ENCODE results near the gene TCF4. TPM values are rescaled to one million over a fixed set of nuclear protein-coding genes. Genes with fewer than 3 reads are reported as not detected.

The TCF4 gene
- total and polyA plus RNA-seq, 2 donors (not counting 1 experiment from before 2014, with no cell fraction given) = 68.5 to 353 TPM

GRCh38 chr18:55284614-55285013, 303.4 kb downstream of the TCF4 start:
- Histone ChIP-seq H3K79me2 (ENCODE audit: control insufficient read depth, insufficient read depth, low read length) (peaks cover 96% of the 10 kb centered on the region), H3K4me2 (replicated peaks; ENCODE audit: low read depth, low read length, poor library complexity, severe bottlenecking) (no peak overlapping the region), H2AFZ (ENCODE audit: insufficient read depth, low read depth, low read length, poor library complexity, severe bottlenecking) (no peak overlapping the region), H3K9me3 (ENCODE audit: control extremely low read depth in 1 of 3, control insufficient read depth in 2 of 3, insufficient read depth in 1 of 3, low read length in 2 of 3) (no peaks in the 10 kb centered on the region), H3K36me3 (replicated peaks in 1 of 2; ENCODE audit: control extremely low read depth in 1 of 2, control insufficient read depth in 1 of 2, extremely low read depth in 1 of 2, insufficient read depth in 2 of 2, low read length in 1 of 2) (peaks cover 0 to 5% of the 10 kb centered on the region in 2 experiments), H3K4me1 (ENCODE audit: control insufficient read depth in 2 of 2, insufficient read depth in 2 of 2, low read length in 2 of 2) (peaks cover 5 to 34% of the 10 kb centered on the region in 2 donors), H3K4me3 (ENCODE audit: control extremely low read depth in 1 of 5, extremely low read depth in 1 of 5, insufficient read depth in 1 of 5, low read depth in 2 of 5, low read length in 4 of 5) (no peak overlapping the region), H4K20me1 (ENCODE audit: control insufficient read depth, insufficient read depth, low read length, poor library complexity, severe bottlenecking) (peaks cover 16% of the 10 kb centered on the region), H3K9ac (ENCODE audit: low read length) (no peak overlapping the region), H3K27ac (ENCODE audit: low read length in 2 of 2) (peak overlapping the region in 1 of 2 donors; percentile 34), H3K27me3 (replicated peaks in 1 of 4; ENCODE audit: control extremely low read depth in 1 of 4, control insufficient read depth in 3 of 4, insufficient read depth in 4 of 4, low read length in 3 of 4) (no peaks in the 10 kb centered on the region)
- intact Hi-C loops (cut with micrococcal nuclease) = loop anchor here (5.0 kb wide), 1 partner anchor 38 kb away; no protein-coding TSS in a partner anchor
- Mint-ChIP-seq H3K27ac (no peak overlapping the region), H3K9me3 (ENCODE audit: insufficient read depth) (no peaks in the 10 kb centered on the region), H3K4me3 (no peak overlapping the region), H3K27me3 (no peaks in the 10 kb centered on the region), H3K4me1 (peaks cover 79% of the 10 kb centered on the region)
- no peak for TF ChIP-seq EZH2 (IDR thresholded peaks at IDR 0.05; ENCODE audit: borderline replicate concordance, insufficient read depth, low read depth, low read length, poor library complexity, severe bottlenecking)
- no peak for TF ChIP-seq CTCF (IDR thresholded peaks at IDR 0.05)
- CTCF ChIA-PET = interaction anchor here (1.6 kb wide), 1 partner anchor 59 kb away, joined by 3 read pairs; no protein-coding TSS in a partner anchor
- DNase-seq = no peak
- WGBS (ENCODE audit: insufficient coverage) = 82% methylated on average over 1 of the region's 2 CpGs
- POLR2A ChIA-PET = no interaction called here
- ATAC-seq (ENCODE audit: low read depth) = no peak

- Histone ChIP-seq H4K20me1 (ENCODE audit: control insufficient read depth, insufficient read depth, low read length, poor library complexity, severe bottlenecking) (peaks cover 11% of the 10 kb centered on the region), H3K27me3 (replicated peaks in 1 of 4; ENCODE audit: control extremely low read depth in 1 of 4, control insufficient read depth in 3 of 4, insufficient read depth in 4 of 4, low read length in 3 of 4) (no peaks in the 10 kb centered on the region), H3K36me3 (replicated peaks in 1 of 2; ENCODE audit: control extremely low read depth in 1 of 2, control insufficient read depth in 1 of 2, extremely low read depth in 1 of 2, insufficient read depth in 2 of 2, low read length in 1 of 2) (peaks cover 2 to 15% of the 10 kb centered on the region in 2 experiments), H3K4me3 (ENCODE audit: control extremely low read depth in 1 of 5, extremely low read depth in 1 of 5, insufficient read depth in 1 of 5, low read depth in 2 of 5, low read length in 4 of 5) (no peak overlapping the region), H3K27ac (ENCODE audit: low read length in 2 of 2) (peak overlapping the region in 1 of 2 donors; percentile 15), H3K9me3 (ENCODE audit: control extremely low read depth in 1 of 3, control insufficient read depth in 2 of 3, insufficient read depth in 1 of 3, low read length in 2 of 3) (no peaks in the 10 kb centered on the region), H3K4me1 (ENCODE audit: control insufficient read depth in 2 of 2, insufficient read depth in 2 of 2, low read length in 2 of 2) (peaks cover 5 to 26% of the 10 kb centered on the region in 2 donors), H3K4me2 (replicated peaks; ENCODE audit: low read depth, low read length, poor library complexity, severe bottlenecking) (no peak overlapping the region), H2AFZ (ENCODE audit: insufficient read depth, low read depth, low read length, poor library complexity, severe bottlenecking) (no peak overlapping the region), H3K79me2 (ENCODE audit: control insufficient read depth, insufficient read depth, low read length) (peaks cover 93% of the 10 kb centered on the region), H3K9ac (ENCODE audit: low read length) (no peak overlapping the region)
- no peaks in the 10 kb centered on the region for H3K27me3 Mint-ChIP-seq
- TF ChIP-seq CTCF (IDR thresholded peaks at IDR 0.05) (no peak), EZH2 (IDR thresholded peaks at IDR 0.05; ENCODE audit: borderline replicate concordance, insufficient read depth, low read depth, low read length, poor library complexity, severe bottlenecking) (no peak)
- intact Hi-C loops (cut with micrococcal nuclease) = loop anchor here (2.0 kb wide), 1 partner anchor 15 kb away; no protein-coding TSS in a partner anchor
- no peak overlapping the region for H3K4me3 Mint-ChIP-seq
- no peak for DNase-seq
- WGBS (ENCODE audit: insufficient coverage) = no CpG with 5 or more reads among the region's 3 CpGs
- ChIA-PET POLR2A (no interaction called here), CTCF (interaction anchor here (0.7 to 1.4 kb wide), 4 partner anchors 13 to 101 kb away, joined by 3 to 4 read pairs (median 3); no protein-coding TSS in a partner anchor)
- H3K27ac Mint-ChIP-seq = no peak overlapping the region
- ATAC-seq (ENCODE audit: low read depth) = no peak
- no peaks in the 10 kb centered on the region for H3K9me3 Mint-ChIP-seq (ENCODE audit: insufficient read depth)
- H3K4me1 Mint-ChIP-seq = peaks cover 74% of the 10 kb centered on the region
These were observed 304.7 kb downstream of the TCF4 start for GRCh38 chr18:55283309-55283708.

Data from B cell (primary cell).